Neural crest cell (in vitro differentiated cells): Measurements from ENCODE around the gene USP15. TPM values are rescaled to one million over a fixed set of nuclear protein-coding genes. Genes with fewer than 3 reads are reported as not detected.

Experiments used
- DNase-seq: peaks from one replicate; pipeline ENCODE4 v3.0.0; 2021; ENCODE audit warnings: low read depth, mixed read lengths, low spot score
- H3K27ac Mint-ChIP-seq: one replicate; pipeline ENCODE4 v1.8.0; 2021; ENCODE audit warnings: mild to moderate bottlenecking, mixed read lengths; ENCODE audit not compliant: unreplicated experiment
- H3K27me3 Mint-ChIP-seq: 2 replicates; pipeline ENCODE4 v1.8.0; 2021; ENCODE audit warnings: low read depth, mild to moderate bottlenecking, mixed read lengths
- H3K36me3 Mint-ChIP-seq: 2 replicates; pipeline ENCODE4 v1.8.0; 2021; ENCODE audit warnings: low read depth, mild to moderate bottlenecking, mixed read lengths
- H3K4me1 Mint-ChIP-seq: 2 replicates; pipeline ENCODE4 v1.8.0; 2021; ENCODE audit warnings: mixed read lengths
- H3K4me3 Mint-ChIP-seq: one replicate; pipeline ENCODE4 v1.8.0; 2021; ENCODE audit warnings: mild to moderate bottlenecking, mixed read lengths
- H3K9me3 Mint-ChIP-seq: 2 replicates; pipeline ENCODE4 v1.8.0; 2021; ENCODE audit warnings: mixed read lengths
- CTCF ChIP-seq: fragments of 200-600 bp; sonication (generic); conservative IDR thresholded peaks from 2 replicates; pipeline ENCODE4 v1.5.0; 2021; ENCODE audit warnings: antibody characterized with exemption, mild to moderate bottlenecking
- total RNA-seq: library from RNA; stranded (reverse); gene quantifications from 2 replicates; pipeline ENCODE4 v1.2.1, GENCODE V29; 2021

The USP15 gene
- total RNA-seq, 1 donor from 2014 or later, result 39.6 TPM

GRCh38 chr12:62305778-62306177 lies 45.6 kb downstream of the USP15 start:
- H3K27me3 Mint-ChIP-seq, result no peaks in the 10 kb centered on the region
- H3K4me1 Mint-ChIP-seq, result no peaks in the 10 kb centered on the region
- H3K4me3 Mint-ChIP-seq, result no peak overlapping the region
- no peak for TF ChIP-seq CTCF
- DNase-seq, result no peak
- H3K9me3 Mint-ChIP-seq, result peaks cover 18% of the 10 kb centered on the region
- H3K36me3 Mint-ChIP-seq, result peaks cover 62% of the 10 kb centered on the region
- H3K27ac Mint-ChIP-seq, result no peak overlapping the region

GRCh38 chr12:62306569-62307530 lies 46.6 kb downstream of the USP15 start:
- H3K36me3 Mint-ChIP-seq, result peaks cover 58% of the 10 kb centered on the region
- no peak for DNase-seq
- TF ChIP-seq CTCF, result no peak
- no peak overlapping the region for H3K4me3 Mint-ChIP-seq
- no peaks in the 10 kb centered on the region for H3K4me1 Mint-ChIP-seq
- no peaks in the 10 kb centered on the region for H3K27me3 Mint-ChIP-seq
- H3K27ac Mint-ChIP-seq, result no peak overlapping the region
- peaks cover 16% of the 10 kb centered on the region for H3K9me3 Mint-ChIP-seq

GRCh38 chr12:62308201-62308600 lies 48.0 kb downstream of the USP15 start:
- Mint-ChIP-seq H3K36me3 (peaks cover 54% of the 10 kb centered on the region), H3K27ac (no peak overlapping the region), H3K27me3 (no peaks in the 10 kb centered on the region), H3K9me3 (peaks cover 16% of the 10 kb centered on the region), H3K4me1 (no peaks in the 10 kb centered on the region), H3K4me3 (no peak overlapping the region)
- DNase-seq, result no peak
- TF ChIP-seq CTCF, result no peak

- Mint-ChIP-seq H3K9me3 (peaks cover 2% of the 10 kb centered on the region), H3K36me3 (peaks cover 19% of the 10 kb centered on the region)
These were observed 53.6 kb downstream of the USP15 start for GRCh38 chr12:62313727-62314380.

GRCh38 chr12:62317017-62317416 lies 56.8 kb downstream of the USP15 start:
- Mint-ChIP-seq H3K27me3 (no peaks in the 10 kb centered on the region), H3K36me3 (peaks cover 14% of the 10 kb centered on the region), H3K9me3 (no peaks in the 10 kb centered on the region), H3K27ac (no peak overlapping the region), H3K4me3 (no peak overlapping the region), H3K4me1 (no peaks in the 10 kb centered on the region)
- no peak for DNase-seq
- no peak for TF ChIP-seq CTCF

More at GRCh38 chr12:62313727-62314380, 53.6 kb downstream of the USP15 start:
- H3K4me3 Mint-ChIP-seq, result no peak overlapping the region
- TF ChIP-seq CTCF, result no peak
- no peaks in the 10 kb centered on the region for H3K27me3 Mint-ChIP-seq
- no peaks in the 10 kb centered on the region for H3K4me1 Mint-ChIP-seq
- no peak overlapping the region for H3K27ac Mint-ChIP-seq
- DNase-seq, result no peak
